Measurements from ENCODE around the gene VSIG10L. TPM values are rescaled to one million over a fixed set of nuclear protein-coding genes. Genes with fewer than 3 reads are reported as not detected.

The VSIG10L gene
- total RNA-seq, 4 donors from 2014 or later: 20.4 to 35.6 (median 28.8) TPM

GRCh38 chr19:51354742-51355148 lies 12.8 kb upstream of the VSIG10L start:
- no peak for TF ChIP-seq POLR2A (IDR thresholded peaks at IDR 0.05)
- TF ChIP-seq CTCF (IDR thresholded peaks at IDR 0.05): no peak
- no peak for TF ChIP-seq EP300 (IDR thresholded peaks at IDR 0.05)
- no peak for TF ChIP-seq POLR2AphosphoS5 (IDR thresholded peaks at IDR 0.05)
- Histone ChIP-seq H3K9me3 (no peaks in the 10 kb centered on the region), H3K36me3 (peaks cover 31% of the 10 kb centered on the region), H3K27ac (no peak overlapping the region), H3K4me3 (no peak overlapping the region), H3K4me1 (peaks cover 7% of the 10 kb centered on the region), H3K27me3 (no peaks in the 10 kb centered on the region)
- DNase-seq (ENCODE audit: low spot score in 2 of 2): no peak
- WGBS: 59% methylated on average over 8 of the region's 8 CpGs

DNA sequence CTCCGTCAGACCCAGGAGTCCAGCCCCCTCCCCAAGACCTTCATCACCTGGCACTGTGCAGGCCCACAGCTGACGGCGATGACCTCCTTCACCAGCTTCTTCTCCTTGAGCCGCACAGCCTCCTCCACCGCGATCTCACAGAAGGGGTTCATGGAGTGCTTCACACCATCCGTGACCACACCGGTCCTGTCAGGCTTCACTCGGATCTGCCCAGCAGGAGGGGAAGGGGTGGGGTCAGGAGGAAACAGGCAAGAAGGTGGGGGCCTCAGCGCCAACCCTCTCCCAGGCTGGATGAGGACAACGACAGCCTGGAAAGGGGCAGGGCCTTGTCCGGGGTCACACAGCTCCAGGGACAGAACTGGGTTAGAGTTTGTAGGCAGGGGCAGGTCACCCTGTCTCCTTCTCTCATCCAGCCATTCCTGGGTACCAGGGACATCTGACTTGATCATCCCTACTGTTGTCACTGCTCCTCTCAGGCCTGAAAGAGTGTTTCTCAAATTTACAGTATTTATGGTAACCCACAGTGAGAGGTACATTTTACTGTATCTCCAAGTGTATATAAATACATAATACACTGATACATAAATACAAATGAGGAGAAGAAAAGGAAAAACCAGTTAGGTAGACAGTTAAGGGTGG lies 12.3 kb upstream of the VSIG10L start:
- 68% methylated on average over 12 of the region's 12 CpGs for whole genome bisulfite sequencing
- peaks cover 7% of the 10 kb centered on the region for H3K4me1 ChIP-seq
- TF ChIP-seq EP300 (IDR thresholded peaks at IDR 0.05) (no peak), CTCF (IDR thresholded peaks at IDR 0.05) (no peak), POLR2A (IDR thresholded peaks at IDR 0.05) (no peak), POLR2AphosphoS5 (IDR thresholded peaks at IDR 0.05) (no peak)
- no peak for DNase-seq (ENCODE audit: low spot score in 2 of 2)
- H3K36me3 ChIP-seq: peaks cover 36% of the 10 kb centered on the region
- no peak overlapping the region for H3K4me3 ChIP-seq
- no peaks in the 10 kb centered on the region for H3K9me3 ChIP-seq
- no peaks in the 10 kb centered on the region for H3K27me3 ChIP-seq
- no peak overlapping the region for H3K27ac ChIP-seq

DNA sequence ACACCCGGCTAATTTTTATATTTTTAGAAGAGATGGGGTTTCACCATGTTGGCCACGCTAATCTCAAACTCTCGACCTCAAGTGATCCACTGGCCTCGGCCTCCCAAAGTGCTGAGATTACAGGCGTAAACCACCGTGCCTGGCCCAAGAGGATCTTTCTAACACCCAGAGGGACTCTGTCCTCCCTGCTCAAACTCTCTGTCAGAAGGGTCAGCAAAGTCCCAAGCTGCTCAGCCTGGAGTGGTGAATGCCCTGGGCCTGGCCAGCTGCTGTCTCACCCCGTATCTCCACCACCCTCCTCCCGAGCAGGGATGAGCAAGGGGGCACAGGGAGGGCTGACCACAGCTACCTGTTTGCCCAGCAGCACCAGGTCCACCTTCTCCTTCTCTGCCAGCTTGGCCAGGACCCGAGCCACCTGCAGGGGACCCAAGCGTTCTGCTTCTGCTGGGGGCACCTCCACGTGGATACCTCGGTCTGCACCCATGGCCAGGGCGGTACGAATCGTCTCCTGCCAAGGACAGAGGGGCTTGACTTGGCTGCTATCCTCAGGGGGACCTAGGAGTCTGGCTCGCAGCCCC lies 10.9 kb upstream of the VSIG10L start:
- H3K27ac ChIP-seq: no peak overlapping the region
- H3K4me1 ChIP-seq: peaks cover 7% of the 10 kb centered on the region
- H3K36me3 ChIP-seq: peaks cover 39% of the 10 kb centered on the region
- H3K4me3 ChIP-seq: no peak overlapping the region
- no peak for DNase-seq (ENCODE audit: low spot score in 2 of 2)
- no peaks in the 10 kb centered on the region for H3K27me3 ChIP-seq
- no peaks in the 10 kb centered on the region for H3K9me3 ChIP-seq
- no peak for TF ChIP-seq CTCF (IDR thresholded peaks at IDR 0.05)
- no peak for TF ChIP-seq POLR2AphosphoS5 (IDR thresholded peaks at IDR 0.05)
- no peak for TF ChIP-seq EP300 (IDR thresholded peaks at IDR 0.05)
- TF ChIP-seq POLR2A (IDR thresholded peaks at IDR 0.05): no peak
- WGBS: 94% methylated on average over 10 of the region's 16 CpGs

- H3K9me3 ChIP-seq: no peaks in the 10 kb centered on the region
- DNase-seq (ENCODE audit: low spot score in 2 of 2): no peak
- H3K36me3 ChIP-seq: peaks cover 53% of the 10 kb centered on the region
- no peaks in the 10 kb centered on the region for H3K27me3 ChIP-seq
- H3K27ac ChIP-seq: no peak overlapping the region
- peaks cover 7% of the 10 kb centered on the region for H3K4me1 ChIP-seq
- 94% methylated on average over 11 of the region's 11 CpGs for WGBS
- H3K4me3 ChIP-seq: no peak overlapping the region
- TF ChIP-seq CTCF (IDR thresholded peaks at IDR 0.05): no peak
- TF ChIP-seq EP300 (IDR thresholded peaks at IDR 0.05): no peak
- no peak for TF ChIP-seq POLR2A (IDR thresholded peaks at IDR 0.05)
- TF ChIP-seq POLR2AphosphoS5 (IDR thresholded peaks at IDR 0.05): no peak
Measured at GRCh38 chr19:51351266-51351990, 9.5 kb upstream of the VSIG10L start.
